GM12874 (cell line): ENCODE results near the gene CDC20.

Experiments used
- TF ChIP-seq, protein P1 (sequence below): IDR thresholded peaks from 2 replicates; pipeline ENCODE4 v1.5.1; 2011; ENCODE audit warnings: low read depth, mild to moderate bottlenecking, control low read depth, low read length, moderate library complexity; ENCODE audit not compliant: insufficient read depth

CDC20 gene

DNA sequence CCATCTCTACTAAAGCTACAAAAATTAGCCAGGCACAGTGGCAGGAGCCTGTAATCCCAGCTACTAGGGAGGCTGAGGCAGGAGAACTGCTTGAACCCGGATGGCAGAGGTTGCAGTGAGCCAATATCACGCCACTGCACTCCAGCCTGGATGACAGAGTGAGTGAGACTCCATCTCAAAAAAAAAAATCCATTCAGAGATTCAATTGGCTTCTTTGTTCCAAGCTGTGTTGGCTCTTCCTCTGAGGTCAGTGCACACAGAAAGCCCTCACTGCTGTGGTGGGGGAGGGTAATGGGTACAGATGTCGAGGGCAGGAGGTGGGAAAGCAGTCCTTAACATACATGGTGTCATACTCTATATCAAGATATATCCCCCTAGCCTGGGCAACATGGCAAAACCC is 43.3 kb upstream of the CDC20 start:
- TF ChIP-seq, protein P1, sequence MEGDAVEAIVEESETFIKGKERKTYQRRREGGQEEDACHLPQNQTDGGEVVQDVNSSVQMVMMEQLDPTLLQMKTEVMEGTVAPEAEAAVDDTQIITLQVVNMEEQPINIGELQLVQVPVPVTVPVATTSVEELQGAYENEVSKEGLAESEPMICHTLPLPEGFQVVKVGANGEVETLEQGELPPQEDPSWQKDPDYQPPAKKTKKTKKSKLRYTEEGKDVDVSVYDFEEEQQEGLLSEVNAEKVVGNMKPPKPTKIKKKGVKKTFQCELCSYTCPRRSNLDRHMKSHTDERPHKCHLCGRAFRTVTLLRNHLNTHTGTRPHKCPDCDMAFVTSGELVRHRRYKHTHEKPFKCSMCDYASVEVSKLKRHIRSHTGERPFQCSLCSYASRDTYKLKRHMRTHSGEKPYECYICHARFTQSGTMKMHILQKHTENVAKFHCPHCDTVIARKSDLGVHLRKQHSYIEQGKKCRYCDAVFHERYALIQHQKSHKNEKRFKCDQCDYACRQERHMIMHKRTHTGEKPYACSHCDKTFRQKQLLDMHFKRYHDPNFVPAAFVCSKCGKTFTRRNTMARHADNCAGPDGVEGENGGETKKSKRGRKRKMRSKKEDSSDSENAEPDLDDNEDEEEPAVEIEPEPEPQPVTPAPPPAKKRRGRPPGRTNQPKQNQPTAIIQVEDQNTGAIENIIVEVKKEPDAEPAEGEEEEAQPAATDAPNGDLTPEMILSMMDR = no peak

DNA sequence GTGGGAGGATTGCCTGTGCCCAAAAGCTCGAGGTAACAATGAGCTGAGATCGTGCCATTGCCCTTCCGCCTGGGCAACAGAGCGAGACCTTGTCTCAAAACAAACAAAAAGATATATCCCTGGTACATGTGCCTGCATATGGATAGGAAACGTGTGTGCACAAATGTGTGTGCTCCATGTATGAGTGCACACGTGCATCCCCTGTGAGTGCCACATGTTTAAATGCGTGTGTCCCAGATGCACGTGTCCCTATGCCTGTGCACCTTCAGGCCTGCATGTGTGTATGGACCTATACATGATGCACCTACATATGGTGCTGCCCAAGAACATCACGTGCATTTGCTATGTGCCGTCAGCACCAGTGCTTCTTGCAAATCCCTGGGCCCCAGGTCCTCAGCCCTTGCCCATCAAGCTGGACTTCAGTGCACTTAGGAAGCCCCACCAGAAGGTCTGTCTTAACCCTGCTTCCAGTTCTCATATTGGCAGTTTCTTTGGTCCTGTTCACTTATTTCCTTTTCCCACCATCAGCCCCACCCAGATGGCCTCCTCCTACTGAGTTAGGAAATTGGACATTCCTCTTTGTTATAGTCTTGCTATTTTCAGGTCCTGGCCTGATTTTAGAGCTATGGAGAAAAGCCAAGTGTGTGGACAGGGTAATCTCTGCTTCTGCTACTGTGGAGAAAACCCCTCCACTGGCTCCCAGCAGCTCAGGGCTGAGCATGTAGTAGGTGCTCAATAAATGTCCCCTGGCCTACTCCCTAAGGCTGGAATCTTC is 42.6 kb upstream of the CDC20 start:
- TF ChIP-seq, protein P1 = no peak

DNA sequence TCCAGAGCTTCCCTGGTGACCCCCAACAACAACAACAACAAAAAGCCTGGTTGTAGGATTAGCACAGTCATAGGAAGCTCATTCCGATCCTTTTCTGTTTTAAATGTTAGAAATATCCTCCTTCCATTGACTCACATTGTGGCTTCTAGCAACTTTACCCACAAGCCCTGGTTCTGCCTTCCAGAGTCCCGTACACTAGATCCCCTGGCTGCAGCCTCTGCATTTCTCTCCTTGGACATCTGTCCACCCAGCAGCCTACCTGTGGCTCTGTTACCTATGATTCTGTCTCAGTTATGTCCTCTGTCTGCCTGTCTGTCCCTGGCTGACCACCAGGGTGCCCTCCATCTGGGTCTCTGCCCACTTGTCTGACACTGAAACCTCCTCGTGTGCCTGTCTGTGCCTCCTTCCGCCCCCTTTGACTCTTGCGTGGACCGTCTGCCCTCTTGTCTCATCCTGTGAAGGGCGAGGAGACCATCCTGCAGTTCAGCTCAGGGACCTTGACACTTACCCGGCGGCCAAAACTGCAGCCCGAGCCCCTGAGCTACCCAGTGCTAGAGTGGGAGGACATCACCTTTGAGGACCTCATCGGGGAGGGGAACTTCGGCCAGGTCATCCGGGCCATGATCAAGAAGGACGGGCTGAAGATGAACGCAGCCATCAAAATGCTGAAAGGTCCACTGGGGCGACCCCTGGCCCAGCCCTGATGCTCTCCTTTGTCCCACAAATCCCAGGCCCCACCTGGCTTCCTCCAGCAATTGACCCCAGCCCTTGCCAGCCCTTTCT is 41.9 kb upstream of the CDC20 start:
- TF ChIP-seq, protein P1 = no peak

DNA sequence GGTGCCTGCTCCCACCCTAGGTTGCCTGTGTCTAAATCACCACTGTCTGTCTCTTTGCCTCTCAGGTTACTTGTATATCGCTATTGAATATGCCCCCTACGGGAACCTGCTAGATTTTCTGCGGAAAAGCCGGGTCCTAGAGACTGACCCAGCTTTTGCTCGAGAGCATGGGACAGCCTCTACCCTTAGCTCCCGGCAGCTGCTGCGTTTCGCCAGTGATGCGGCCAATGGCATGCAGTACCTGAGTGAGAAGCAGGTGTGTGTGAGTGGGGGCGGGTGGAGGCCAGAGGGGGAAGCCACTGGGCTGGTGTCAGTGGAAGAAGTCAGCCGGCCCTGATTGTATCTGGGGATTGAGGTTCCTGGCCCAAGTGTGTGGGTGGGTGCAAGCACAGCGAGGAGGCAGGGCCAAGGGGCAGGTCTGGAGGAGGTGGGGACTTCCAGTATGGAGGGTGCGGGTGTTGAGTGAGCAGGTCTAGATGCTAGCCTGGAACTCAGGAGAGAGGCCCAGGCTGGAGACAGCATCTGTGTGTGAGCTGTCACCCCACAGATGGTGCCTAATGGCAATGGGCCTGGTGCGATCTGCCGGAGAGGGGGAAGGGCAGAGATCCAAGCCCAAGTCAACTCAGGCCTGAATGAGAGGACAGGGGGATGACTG is 40.8 kb upstream of the CDC20 start:
- TF ChIP-seq, protein P1 = no peak

DNA sequence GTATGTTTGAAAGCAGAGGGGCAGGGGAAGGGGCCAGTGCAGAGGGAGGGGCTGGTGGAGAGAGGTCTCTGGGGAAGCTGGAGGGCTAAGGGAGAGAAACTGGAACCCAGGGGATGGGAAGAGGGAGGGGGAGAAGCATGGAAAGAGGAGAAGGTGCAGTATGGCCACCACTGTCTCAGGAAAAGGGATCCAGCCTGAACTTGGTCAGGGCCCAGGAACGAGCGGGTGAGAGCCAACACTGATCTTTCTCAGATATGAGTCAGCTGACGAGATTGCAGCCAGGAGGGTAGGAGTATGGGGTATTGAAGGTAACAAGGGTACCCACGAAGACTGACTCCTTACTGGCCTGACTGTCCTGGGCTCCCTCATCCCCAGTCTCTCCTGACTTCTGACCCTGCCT is 40.0 kb upstream of the CDC20 start:
- TF ChIP-seq, protein P1 = no peak

DNA sequence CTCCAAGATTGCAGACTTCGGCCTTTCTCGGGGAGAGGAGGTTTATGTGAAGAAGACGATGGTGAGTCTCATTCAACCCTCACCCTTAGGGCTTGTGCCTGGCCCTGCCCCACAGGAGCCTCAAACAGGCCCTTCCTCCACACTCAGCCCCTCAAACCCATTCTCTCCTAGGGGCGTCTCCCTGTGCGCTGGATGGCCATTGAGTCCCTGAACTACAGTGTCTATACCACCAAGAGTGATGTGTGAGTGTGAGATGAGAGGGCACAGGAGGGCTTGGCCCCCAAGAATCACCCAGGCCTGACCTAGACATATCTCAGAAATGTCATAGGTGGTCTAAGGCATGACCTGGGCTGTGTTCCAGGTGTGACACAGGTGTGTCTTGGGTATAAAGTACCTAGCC is 39.5 kb upstream of the CDC20 start:
- TF ChIP-seq, protein P1 = no peak

DNA sequence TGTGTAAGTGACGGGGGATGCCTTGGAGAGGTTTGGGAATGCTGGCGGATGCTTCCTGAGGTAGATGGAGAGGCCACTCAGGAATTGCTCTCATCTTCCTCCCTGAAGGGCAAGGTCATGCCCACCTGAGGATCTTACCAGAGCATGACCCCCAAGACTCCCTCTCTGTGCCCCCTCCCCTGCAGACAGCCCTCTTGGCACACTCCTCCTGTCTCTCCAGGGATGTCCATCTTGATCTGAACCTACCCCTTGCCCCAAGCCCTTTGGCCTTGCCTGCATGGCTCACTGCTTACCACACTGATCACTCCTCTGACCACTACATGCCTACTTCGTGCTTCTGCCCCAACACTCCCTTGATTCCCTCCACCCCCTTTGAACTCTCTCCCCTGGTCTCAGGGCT is 39.0 kb upstream of the CDC20 start:
- TF ChIP-seq, protein P1 = no peak
